ENCODE results near the gene POLDIP3.

The POLDIP3 gene

DNA sequence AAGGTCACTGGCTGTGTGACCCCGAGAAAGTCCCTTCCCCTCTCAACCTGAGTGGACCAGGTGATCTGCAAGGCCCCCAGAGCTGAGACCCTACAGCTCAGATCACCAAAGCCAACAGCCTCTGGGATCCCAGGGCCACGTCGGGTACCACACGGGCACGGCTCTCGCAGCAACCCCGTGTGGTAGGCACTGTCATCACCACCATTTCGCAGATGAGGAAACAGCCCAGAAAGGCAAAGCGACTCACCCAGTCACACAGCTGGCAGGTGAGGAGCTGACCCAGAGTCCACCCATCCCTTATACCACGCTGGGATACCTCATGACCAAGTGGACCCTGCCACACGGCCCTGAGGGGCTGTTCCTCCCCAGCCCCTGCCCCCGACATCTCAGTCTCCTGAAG lies 22.9 kb upstream of the POLDIP3 start:
- no peaks in the 10 kb centered on the region for H3K36me3 ChIP-seq (replicated peaks; ENCODE audit: insufficient read depth, low read length)
- no peaks in the 10 kb centered on the region for H3K79me2 ChIP-seq (ENCODE audit: low read length)
- no peaks in the 10 kb centered on the region for H3K4me1 ChIP-seq (ENCODE audit: low read length)

GRCh38 chr22:42636506-42636905 lies 21.8 kb upstream of the POLDIP3 start:
- Histone ChIP-seq H3K36me3 (replicated peaks; ENCODE audit: insufficient read depth, low read length) (no peaks in the 10 kb centered on the region), H3K27me3 (replicated peaks; ENCODE audit: insufficient read depth, low read length) (no peaks in the 10 kb centered on the region), H3K4me3 (ENCODE audit: low read length) (no peak overlapping the region), H3K9me2 (replicated peaks; ENCODE audit: insufficient read depth, low read length) (no peaks in the 10 kb centered on the region), H3F3A (ENCODE audit: insufficient read depth, low read length) (no peaks in the 10 kb centered on the region), H2AFZ (ENCODE audit: low read length) (no peak overlapping the region), H3K4me1 (ENCODE audit: low read length) (no peaks in the 10 kb centered on the region), H3K9ac (ENCODE audit: low read length) (no peak overlapping the region), H3K9me3 (replicated peaks; ENCODE audit: insufficient read depth, low read length) (no peaks in the 10 kb centered on the region), H3K27ac (ENCODE audit: low read length) (no peak overlapping the region), H3K79me2 (ENCODE audit: low read length) (no peaks in the 10 kb centered on the region), H4K20me1 (ENCODE audit: insufficient read depth, low read length) (no peaks in the 10 kb centered on the region), H3K4me2 (ENCODE audit: low read depth, low read length) (no peak overlapping the region)
- no peak for TF ChIP-seq EZH2phosphoT487 (IDR thresholded peaks at IDR 0.05; ENCODE audit: low read length)
- TF ChIP-seq, protein P1, sequence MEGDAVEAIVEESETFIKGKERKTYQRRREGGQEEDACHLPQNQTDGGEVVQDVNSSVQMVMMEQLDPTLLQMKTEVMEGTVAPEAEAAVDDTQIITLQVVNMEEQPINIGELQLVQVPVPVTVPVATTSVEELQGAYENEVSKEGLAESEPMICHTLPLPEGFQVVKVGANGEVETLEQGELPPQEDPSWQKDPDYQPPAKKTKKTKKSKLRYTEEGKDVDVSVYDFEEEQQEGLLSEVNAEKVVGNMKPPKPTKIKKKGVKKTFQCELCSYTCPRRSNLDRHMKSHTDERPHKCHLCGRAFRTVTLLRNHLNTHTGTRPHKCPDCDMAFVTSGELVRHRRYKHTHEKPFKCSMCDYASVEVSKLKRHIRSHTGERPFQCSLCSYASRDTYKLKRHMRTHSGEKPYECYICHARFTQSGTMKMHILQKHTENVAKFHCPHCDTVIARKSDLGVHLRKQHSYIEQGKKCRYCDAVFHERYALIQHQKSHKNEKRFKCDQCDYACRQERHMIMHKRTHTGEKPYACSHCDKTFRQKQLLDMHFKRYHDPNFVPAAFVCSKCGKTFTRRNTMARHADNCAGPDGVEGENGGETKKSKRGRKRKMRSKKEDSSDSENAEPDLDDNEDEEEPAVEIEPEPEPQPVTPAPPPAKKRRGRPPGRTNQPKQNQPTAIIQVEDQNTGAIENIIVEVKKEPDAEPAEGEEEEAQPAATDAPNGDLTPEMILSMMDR (IDR thresholded peaks at IDR 0.05; ENCODE audit: low read length), result no peak
- no peak for TF ChIP-seq EZH2 (optimal IDR thresholded peaks at IDR 0.05; ENCODE audit: low read depth, low read length)
- DNase-seq, result no peak

More for the DNA sequence above, 22.9 kb upstream of the POLDIP3 start:
- TF ChIP-seq EZH2 (optimal IDR thresholded peaks at IDR 0.05; ENCODE audit: low read depth, low read length), result no peak
- no peak for TF ChIP-seq EZH2phosphoT487 (IDR thresholded peaks at IDR 0.05; ENCODE audit: low read length)
- TF ChIP-seq, protein P1 (IDR thresholded peaks at IDR 0.05; ENCODE audit: low read length), result no peak
- Histone ChIP-seq H3K4me3 (ENCODE audit: low read length) (no peak overlapping the region), H4K20me1 (ENCODE audit: insufficient read depth, low read length) (no peaks in the 10 kb centered on the region), H3K9me3 (replicated peaks; ENCODE audit: insufficient read depth, low read length) (no peaks in the 10 kb centered on the region), H3K9ac (ENCODE audit: low read length) (no peak overlapping the region), H3F3A (ENCODE audit: insufficient read depth, low read length) (no peaks in the 10 kb centered on the region), H3K4me2 (ENCODE audit: low read depth, low read length) (no peak overlapping the region), H2AFZ (ENCODE audit: low read length) (no peak overlapping the region), H3K27ac (ENCODE audit: low read length) (no peak overlapping the region), H3K9me2 (replicated peaks; ENCODE audit: insufficient read depth, low read length) (no peaks in the 10 kb centered on the region), H3K27me3 (replicated peaks; ENCODE audit: insufficient read depth, low read length) (no peaks in the 10 kb centered on the region)
- no peak for DNase-seq

GRCh38 chr22:42635531-42635930 lies 20.8 kb upstream of the POLDIP3 start:
- Histone ChIP-seq H4K20me1 (ENCODE audit: insufficient read depth, low read length) (no peaks in the 10 kb centered on the region), H2AFZ (ENCODE audit: low read length) (no peak overlapping the region), H3K4me3 (ENCODE audit: low read length) (no peak overlapping the region), H3K9ac (ENCODE audit: low read length) (no peak overlapping the region), H3K4me1 (ENCODE audit: low read length) (no peaks in the 10 kb centered on the region), H3K9me2 (replicated peaks; ENCODE audit: insufficient read depth, low read length) (no peaks in the 10 kb centered on the region), H3K27ac (ENCODE audit: low read length) (no peak overlapping the region), H3F3A (ENCODE audit: insufficient read depth, low read length) (no peaks in the 10 kb centered on the region), H3K27me3 (replicated peaks; ENCODE audit: insufficient read depth, low read length) (no peaks in the 10 kb centered on the region), H3K79me2 (ENCODE audit: low read length) (no peaks in the 10 kb centered on the region), H3K4me2 (ENCODE audit: low read depth, low read length) (no peak overlapping the region), H3K36me3 (replicated peaks; ENCODE audit: insufficient read depth, low read length) (no peaks in the 10 kb centered on the region), H3K9me3 (replicated peaks; ENCODE audit: insufficient read depth, low read length) (no peaks in the 10 kb centered on the region)
- DNase-seq, result no peak
- TF ChIP-seq, protein P1 (IDR thresholded peaks at IDR 0.05; ENCODE audit: low read length), result no peak
- TF ChIP-seq EZH2phosphoT487 (IDR thresholded peaks at IDR 0.05; ENCODE audit: low read length) (no peak), EZH2 (optimal IDR thresholded peaks at IDR 0.05; ENCODE audit: low read depth, low read length) (no peak)

Data from MM.1S (cell line).